Measurements from ENCODE around the gene PHF19. TPM values are rescaled to one million over a fixed set of nuclear protein-coding genes. Genes with fewer than 3 reads are reported as not detected.

The PHF19 gene
- 47.1 TPM for total RNA-seq
- 32.6 TPM for polyA plus RNA-seq
- long read RNA-seq, donor 1, partial matches to known transcripts = 0 of 1 reads
- long read RNA-seq, donor 1, other reads (novel, unspliced or antisense) = 0 of 1 reads
- long read RNA-seq, donor 2 = 0 reads
- long read RNA-seq, donor 3, full-length matches to known transcripts = 25 of 31 reads
- long read RNA-seq, donor 3, partial matches to known transcripts = 6 of 31 reads
- long read RNA-seq, donor 3, other reads (novel, unspliced or antisense) = 0 of 31 reads
- long read RNA-seq, donor 4, full-length matches to known transcripts = 14 of 14 reads
- long read RNA-seq, donor 4, partial matches to known transcripts = 0 of 14 reads
- long read RNA-seq, donor 4, other reads (novel, unspliced or antisense) = 0 of 14 reads
- long read RNA-seq, donor 5, full-length matches to known transcripts = 26 of 26 reads
- long read RNA-seq, donor 5, partial matches to known transcripts = 0 of 26 reads
- long read RNA-seq, donor 5, other reads (novel, unspliced or antisense) = 0 of 26 reads
- long read RNA-seq, donor 6, transcript PHF19-201 (5 exons, 836 nt) = major isoform, 15 of 15 reads
- long read RNA-seq, donor 6, partial matches to known transcripts = 0 of 15 reads
- long read RNA-seq, donor 6, other reads (novel, unspliced or antisense) = 0 of 15 reads
- long read RNA-seq, donor 7, transcript PHF19-201 (5 exons, 836 nt) = major isoform, 14 of 21 reads
- long read RNA-seq, donor 7, partial matches to known transcripts = 7 of 21 reads
- long read RNA-seq, donor 7, other reads (novel, unspliced or antisense) = 0 of 21 reads
- long read RNA-seq, donor 8, full-length matches to known transcripts = 8 of 8 reads
- long read RNA-seq, donor 8, partial matches to known transcripts = 0 of 8 reads
- long read RNA-seq, donor 8, other reads (novel, unspliced or antisense) = 0 of 8 reads
- long read RNA-seq, donor 9, full-length matches to known transcripts = 9 of 9 reads
- long read RNA-seq, donor 9, partial matches to known transcripts = 0 of 9 reads
- long read RNA-seq, donor 9, other reads (novel, unspliced or antisense) = 0 of 9 reads
- long read RNA-seq, donor 10, full-length matches to known transcripts = 14 of 14 reads
- long read RNA-seq, donor 10, partial matches to known transcripts = 0 of 14 reads
- long read RNA-seq, donor 10, other reads (novel, unspliced or antisense) = 0 of 14 reads

GRCh38 chr9:120876842-120877240 is at the start of gene PHF19:
Gene PHF19 (minus strand): TSS chr9:120877188. CDS start chr9:120874741, 2,447 bp downstream.
- peak within 1 kb of the TSS; percentile 96 to 99 for H3K27ac ChIP-seq (ENCODE audit: low read depth in 1 of 2, low read length in 1 of 2)
- no peak for DNase-seq (ENCODE audit: low read depth in 6 of 9, low spot score in 9 of 9)
- H3K36me3 ChIP-seq (ENCODE audit: control insufficient read depth in 2 of 2, insufficient read depth in 2 of 2, low read length in 1 of 2) = peaks cover 19 to 33% of the 10 kb centered on the region in 2 donors
- no peaks in the 10 kb centered on the region for H3K9me3 ChIP-seq (ENCODE audit: control insufficient read depth in 2 of 2, insufficient read depth in 1 of 2, low read length in 1 of 2)
- under 1% methylated on average over 44 of the region's 45 CpGs for WGBS
- H3K4me1 ChIP-seq (ENCODE audit: control insufficient read depth in 2 of 2, insufficient read depth in 2 of 2, low read length in 2 of 2) = peaks cover 23 to 62% of the 10 kb centered on the region in 2 donors
- H3K27me3 ChIP-seq (ENCODE audit: control insufficient read depth in 2 of 2, insufficient read depth in 1 of 2, low read length in 1 of 2) = no peaks in the 10 kb centered on the region
- H3K4me3 ChIP-seq (ENCODE audit: low read length in 2 of 2) = peak within 1 kb of the TSS; percentile 71 to 77

DNA sequence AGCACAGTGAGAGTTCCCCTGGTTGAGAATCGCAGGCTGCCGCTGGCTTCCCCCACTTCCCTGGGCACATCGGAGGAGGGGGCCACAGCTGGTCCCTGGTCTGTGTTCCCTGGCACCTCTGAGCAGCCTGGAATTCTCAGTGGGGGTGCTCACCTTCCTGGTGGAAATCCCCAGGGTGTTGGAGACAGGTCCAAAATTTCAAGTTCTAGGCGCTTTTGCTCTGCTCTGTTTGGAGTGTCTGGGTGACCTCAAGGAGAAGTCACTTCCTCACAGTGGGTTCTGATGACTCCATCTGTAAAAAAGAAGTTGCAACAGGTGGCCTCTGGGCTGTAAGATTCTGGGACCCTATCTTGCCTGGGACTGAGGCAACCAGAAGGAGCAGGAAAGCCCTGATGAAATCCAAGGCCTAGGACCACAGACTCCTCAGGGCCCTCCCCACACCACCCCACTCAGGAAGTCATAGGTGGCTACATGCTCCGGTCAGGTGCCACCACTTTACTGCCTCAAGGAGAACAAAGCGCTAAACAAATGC is 49.5 kb upstream of the PHF19 start, which contains the start of gene TRAF1:
Gene TRAF1 (minus strand): TSS at position 400 of the 532 bp plus-strand sequence. CDS start 721 bp downstream, outside the sequence.
- WGBS = 44% methylated on average over 6 of the region's 6 CpGs
- Histone ChIP-seq H3K4me3 (ENCODE audit: low read length in 2 of 2) (peak within 1 kb of the TSS in 1 of 2 donors; percentile 8), H3K9me3 (ENCODE audit: control insufficient read depth in 2 of 2, insufficient read depth in 1 of 2, low read length in 1 of 2) (peaks cover 0 to 5% of the 10 kb centered on the region in 2 donors), H3K4me1 (ENCODE audit: control insufficient read depth in 2 of 2, insufficient read depth in 2 of 2, low read length in 2 of 2) (peaks cover 39 to 53% of the 10 kb centered on the region in 2 donors), H3K36me3 (ENCODE audit: control insufficient read depth in 2 of 2, insufficient read depth in 2 of 2, low read length in 1 of 2) (no peaks in the 10 kb centered on the region), H3K27ac (ENCODE audit: low read depth in 1 of 2, low read length in 1 of 2) (peak within 1 kb of the TSS; percentile 86 to 91), H3K27me3 (ENCODE audit: control insufficient read depth in 2 of 2, insufficient read depth in 1 of 2, low read length in 1 of 2) (no peaks in the 10 kb centered on the region)
- peak in 1 of 9 donors; percentile 71 for DNase-seq (ENCODE audit: low read depth in 6 of 9, low spot score in 9 of 9)

GRCh38 chr9:120925535-120926396 is 48.8 kb upstream of the PHF19 start:
- 72% methylated on average over 13 of the region's 13 CpGs for WGBS
- H3K27ac ChIP-seq (ENCODE audit: low read depth in 1 of 2, low read length in 1 of 2) = peak overlapping the region; percentile 75 to 86

DNA sequence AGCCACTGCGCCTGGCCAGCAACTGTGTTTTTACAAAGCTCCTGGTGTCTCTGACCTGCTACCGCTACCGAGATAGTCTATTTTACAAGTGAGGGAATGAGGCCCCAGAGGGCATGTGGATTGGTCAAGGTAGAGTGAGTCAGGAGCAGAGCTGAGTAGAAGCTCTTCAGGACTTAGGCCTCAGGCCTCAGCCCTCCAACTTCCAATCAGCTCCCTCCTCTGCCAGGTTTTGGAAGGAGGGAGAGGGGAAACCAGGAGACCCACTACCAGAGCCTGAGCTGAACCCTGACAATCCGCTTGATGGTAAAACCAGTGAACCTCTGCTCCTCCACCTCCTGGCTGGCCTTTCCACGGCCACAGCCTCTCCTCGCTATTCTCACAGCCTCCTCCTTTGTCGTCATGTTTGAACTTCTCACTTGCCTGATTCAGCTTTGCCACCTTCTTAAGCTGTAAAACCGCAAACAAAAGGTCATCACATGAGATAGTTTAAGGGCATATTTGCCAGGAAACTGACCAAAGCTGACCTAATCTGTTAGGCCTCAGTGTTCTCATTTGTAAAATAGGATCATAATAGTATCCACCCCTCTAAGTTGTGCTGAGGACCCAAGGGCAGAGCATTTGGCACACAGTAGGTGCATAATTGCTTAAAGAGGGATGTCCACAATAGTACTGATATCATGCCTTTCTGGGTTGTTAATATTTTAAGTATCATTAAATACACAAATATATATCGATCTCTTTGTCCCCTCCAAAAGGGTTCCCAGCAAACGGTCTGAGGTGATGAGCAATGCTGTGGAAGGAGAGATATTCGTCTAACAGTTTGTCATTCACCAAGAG is 47.9 kb upstream of the PHF19 start:
- DNase-seq (ENCODE audit: low read depth in 6 of 9, low spot score in 9 of 9) = no peak
- H3K4me1 ChIP-seq (ENCODE audit: control insufficient read depth in 2 of 2, insufficient read depth in 2 of 2, low read length in 2 of 2) = peaks cover 36 to 54% of the 10 kb centered on the region in 2 donors
- H3K36me3 ChIP-seq (ENCODE audit: control insufficient read depth in 2 of 2, insufficient read depth in 2 of 2, low read length in 1 of 2) = no peaks in the 10 kb centered on the region
- H3K4me3 ChIP-seq (ENCODE audit: low read length in 2 of 2) = peak overlapping the region in 1 of 2 donors; percentile 5
- no peaks in the 10 kb centered on the region for H3K9me3 ChIP-seq (ENCODE audit: control insufficient read depth in 2 of 2, insufficient read depth in 1 of 2, low read length in 1 of 2)
- WGBS = 91% methylated on average over 11 of the region's 11 CpGs
- H3K27me3 ChIP-seq (ENCODE audit: control insufficient read depth in 2 of 2, insufficient read depth in 1 of 2, low read length in 1 of 2) = no peaks in the 10 kb centered on the region
- peak overlapping the region; percentile 33 to 86 for H3K27ac ChIP-seq (ENCODE audit: low read depth in 1 of 2, low read length in 1 of 2)

More at GRCh38 chr9:120925535-120926396, 48.8 kb upstream of the PHF19 start:
- DNase-seq (ENCODE audit: low read depth in 6 of 9, low spot score in 9 of 9) = peak in 1 of 9 donors; percentile 52
- Histone ChIP-seq H3K36me3 (ENCODE audit: control insufficient read depth in 2 of 2, insufficient read depth in 2 of 2, low read length in 1 of 2) (no peaks in the 10 kb centered on the region), H3K4me1 (ENCODE audit: control insufficient read depth in 2 of 2, insufficient read depth in 2 of 2, low read length in 2 of 2) (peaks cover 35 to 51% of the 10 kb centered on the region in 2 donors), H3K27me3 (ENCODE audit: control insufficient read depth in 2 of 2, insufficient read depth in 1 of 2, low read length in 1 of 2) (no peaks in the 10 kb centered on the region), H3K4me3 (ENCODE audit: low read length in 2 of 2) (peak overlapping the region in 1 of 2 donors; percentile 8), H3K9me3 (ENCODE audit: control insufficient read depth in 2 of 2, insufficient read depth in 1 of 2, low read length in 1 of 2) (peaks cover 0 to 5% of the 10 kb centered on the region in 2 donors)

DNA sequence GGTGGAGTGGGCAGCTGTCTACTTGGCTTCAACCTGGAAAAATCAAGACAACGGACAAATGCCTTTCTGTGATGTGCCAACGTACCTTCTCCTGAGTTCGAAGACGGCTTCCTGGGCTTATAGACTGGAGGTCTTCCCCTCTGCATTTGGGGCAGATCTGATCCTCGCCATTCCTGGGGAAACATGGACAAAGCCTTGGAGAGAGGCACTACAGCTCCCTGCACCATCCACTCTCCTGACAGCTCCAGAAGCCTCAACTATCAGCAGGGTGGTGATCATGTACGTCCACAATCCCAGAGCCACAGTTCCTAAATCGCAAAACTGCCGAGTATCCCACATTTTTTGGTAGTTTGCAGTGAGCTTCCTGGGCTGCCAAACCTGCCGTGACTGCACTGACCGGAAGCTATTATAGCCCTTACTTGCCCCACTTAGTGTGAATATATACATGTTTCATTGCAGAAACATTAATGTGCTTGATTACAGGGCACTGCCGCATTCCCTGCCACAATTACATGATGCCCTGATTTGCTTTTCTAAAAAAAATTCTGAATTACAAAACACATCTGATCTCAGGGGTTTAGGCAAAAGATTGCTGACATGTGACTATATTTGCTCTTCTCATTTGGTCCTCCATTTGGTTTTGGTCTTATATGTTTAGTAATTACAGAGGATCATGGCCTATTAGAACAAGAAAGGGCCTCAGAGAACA is 46.8 kb upstream of the PHF19 start:
- Histone ChIP-seq H3K27me3 (ENCODE audit: control insufficient read depth in 2 of 2, insufficient read depth in 1 of 2, low read length in 1 of 2) (no peaks in the 10 kb centered on the region), H3K36me3 (ENCODE audit: control insufficient read depth in 2 of 2, insufficient read depth in 2 of 2, low read length in 1 of 2) (no peaks in the 10 kb centered on the region), H3K9me3 (ENCODE audit: control insufficient read depth in 2 of 2, insufficient read depth in 1 of 2, low read length in 1 of 2) (no peaks in the 10 kb centered on the region), H3K4me1 (ENCODE audit: control insufficient read depth in 2 of 2, insufficient read depth in 2 of 2, low read length in 2 of 2) (peaks cover 30 to 57% of the 10 kb centered on the region in 2 donors), H3K4me3 (ENCODE audit: low read length in 2 of 2) (no peak overlapping the region), H3K27ac (ENCODE audit: low read depth in 1 of 2, low read length in 1 of 2) (peak overlapping the region in 1 of 2 donors; percentile 5)
- no peak for DNase-seq (ENCODE audit: low read depth in 6 of 9, low spot score in 9 of 9)
- WGBS = 96% methylated on average over 11 of the region's 11 CpGs

DNA sequence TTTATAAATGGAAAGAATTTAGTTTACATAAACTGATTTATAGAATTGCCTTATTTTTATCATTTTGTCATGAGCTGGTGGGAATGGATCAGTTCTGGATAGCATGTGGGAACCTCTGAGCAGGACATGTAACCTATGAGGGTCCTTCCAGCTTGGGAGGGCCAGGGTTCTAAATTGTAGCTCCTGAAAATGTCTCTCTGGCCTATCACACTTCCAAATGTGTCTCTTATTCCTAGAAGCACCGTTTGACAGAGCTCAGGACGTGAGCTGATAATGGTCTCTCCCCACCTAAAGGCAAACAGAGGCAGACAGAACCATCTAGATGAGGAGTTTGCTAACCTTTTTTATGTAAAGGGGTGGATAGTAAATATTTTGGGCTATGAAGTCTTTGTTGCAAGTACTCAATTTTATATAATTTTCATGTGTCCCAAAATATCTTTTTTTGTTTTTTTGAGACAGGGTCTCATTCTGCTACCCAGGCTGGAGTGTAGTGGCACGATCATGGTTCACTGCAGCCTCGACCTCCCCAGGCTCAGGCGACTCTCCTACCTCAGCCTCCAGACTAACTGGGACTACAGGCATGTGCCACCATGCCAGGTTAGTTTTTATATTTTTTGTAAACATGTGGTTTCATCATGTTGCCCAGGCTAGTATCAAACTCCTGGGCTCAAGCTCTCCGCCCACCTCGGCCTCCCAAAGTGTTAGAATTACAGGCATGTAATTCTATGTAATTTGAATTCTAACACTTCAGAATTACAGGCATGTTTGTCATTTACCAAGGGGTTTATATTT is 45.6 kb upstream of the PHF19 start:
- no peaks in the 10 kb centered on the region for H3K36me3 ChIP-seq (ENCODE audit: control insufficient read depth in 2 of 2, insufficient read depth in 2 of 2, low read length in 1 of 2)
- H3K4me3 ChIP-seq (ENCODE audit: low read length in 2 of 2) = no peak overlapping the region
- no peak overlapping the region for H3K27ac ChIP-seq (ENCODE audit: low read depth in 1 of 2, low read length in 1 of 2)
- DNase-seq (ENCODE audit: low read depth in 6 of 9, low spot score in 9 of 9) = no peak
- peaks cover 0 to under 1% of the 10 kb centered on the region in 2 donors for H3K9me3 ChIP-seq (ENCODE audit: control insufficient read depth in 2 of 2, insufficient read depth in 1 of 2, low read length in 1 of 2)
- H3K27me3 ChIP-seq (ENCODE audit: control insufficient read depth in 2 of 2, insufficient read depth in 1 of 2, low read length in 1 of 2) = no peaks in the 10 kb centered on the region
- H3K4me1 ChIP-seq (ENCODE audit: control insufficient read depth in 2 of 2, insufficient read depth in 2 of 2, low read length in 2 of 2) = peaks cover 24 to 50% of the 10 kb centered on the region in 2 donors
- WGBS = 90% methylated on average over 7 of the region's 7 CpGs

Data from thymus (tissue), 14 donors.